SH-SY5Y (cell line): Measurements from ENCODE around the gene USP7.

Experiments
- GATA2 ChIP-seq: IDR thresholded peaks from 2 replicates; pipeline ENCODE4 v1.6.1; 2011; ENCODE audit warnings: mild to moderate bottlenecking, low read depth, low read length
- GATA3 ChIP-seq: IDR thresholded peaks from 2 replicates; pipeline ENCODE4 v1.6.1; 2011; ENCODE audit warnings: low read depth, mild to moderate bottlenecking, low read length, moderate library complexity

- no peak for TF ChIP-seq GATA2
- no peak for TF ChIP-seq GATA3
These were observed 17.9 kb downstream of the USP7 start for GRCh38 chr16:8945626-8946296.
